Skin epidermis (tissue), 12 donors: Measurements from ENCODE around the gene CRABP1.
"Not testable (repeated sequence)": the region's sequence is repeated elsewhere in the genome, so short reads cannot be mapped to it uniquely, and the experiment has no call there.

Experiments used
- H3K27ac ChIP-seq, 21 experiments: fragments of 200-600 bp; sonication (generic) in 11 of 21; one replicate each; pipeline ENCODE4 v1.5.0; 2020; ENCODE audit warnings: mild to moderate bottlenecking in 3 of 21, inconsistent platforms in 2 of 21, moderate library complexity in 2 of 21
- H3K4me3 ChIP-seq, 7 experiments: fragments of 200-600 bp; sonication (generic) in 2 of 7; one replicate each; pipeline ENCODE4 v1.5.0; 2020; ENCODE audit warnings: inconsistent platforms in 2 of 7, mild to moderate bottlenecking in 2 of 7, moderate library complexity in 1 of 7

The CRABP1 gene

DNA sequence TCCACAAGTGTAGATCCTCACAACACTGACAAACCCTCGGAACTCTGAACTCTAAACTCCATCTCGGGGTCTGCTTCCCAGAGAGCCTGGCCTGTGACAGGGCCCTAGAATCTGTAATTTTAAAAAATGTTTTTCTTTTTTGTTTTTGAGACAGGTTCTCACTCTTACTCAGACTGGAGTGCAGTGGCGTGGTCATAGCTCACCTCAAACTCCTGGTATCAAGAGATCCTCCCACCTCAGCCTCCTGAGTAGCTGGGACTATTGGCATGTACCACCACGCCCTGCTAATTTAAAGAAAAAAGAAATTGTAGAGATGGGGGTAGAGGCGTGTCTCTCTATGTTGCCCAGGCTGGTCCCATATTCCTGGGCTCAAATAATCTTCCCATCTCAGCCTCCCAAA lies 26.2 kb downstream of the CRABP1 start:
- no peak overlapping the region for H3K4me3 ChIP-seq
- no peak overlapping the region for H3K27ac ChIP-seq

DNA sequence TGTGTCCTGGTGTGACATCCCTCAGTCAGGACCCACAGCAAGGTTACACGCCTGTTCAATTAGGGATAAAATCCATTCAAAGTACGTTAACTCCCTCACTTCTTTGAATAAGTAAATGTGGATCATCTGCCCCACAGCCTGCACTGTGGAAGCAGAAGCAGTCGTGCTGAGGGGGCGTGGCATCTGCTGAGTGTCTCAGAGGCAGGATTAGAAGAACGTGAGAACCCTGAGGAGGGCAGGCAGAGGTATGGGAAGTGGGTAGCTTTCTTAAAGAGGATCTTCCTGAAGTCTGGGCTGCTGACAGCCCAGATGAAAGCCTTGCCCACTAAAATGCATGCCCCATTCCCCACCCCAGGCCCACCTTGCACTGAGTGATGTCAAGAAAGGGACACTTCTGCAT lies 28.5 kb downstream of the CRABP1 start:
- Histone ChIP-seq H3K4me3 (no peak overlapping the region), H3K27ac (no peak overlapping the region)

GRCh38 chr15:78369161-78369560 lies 29.0 kb downstream of the CRABP1 start:
- no peak overlapping the region for H3K4me3 ChIP-seq
- no peak overlapping the region for H3K27ac ChIP-seq

DNA sequence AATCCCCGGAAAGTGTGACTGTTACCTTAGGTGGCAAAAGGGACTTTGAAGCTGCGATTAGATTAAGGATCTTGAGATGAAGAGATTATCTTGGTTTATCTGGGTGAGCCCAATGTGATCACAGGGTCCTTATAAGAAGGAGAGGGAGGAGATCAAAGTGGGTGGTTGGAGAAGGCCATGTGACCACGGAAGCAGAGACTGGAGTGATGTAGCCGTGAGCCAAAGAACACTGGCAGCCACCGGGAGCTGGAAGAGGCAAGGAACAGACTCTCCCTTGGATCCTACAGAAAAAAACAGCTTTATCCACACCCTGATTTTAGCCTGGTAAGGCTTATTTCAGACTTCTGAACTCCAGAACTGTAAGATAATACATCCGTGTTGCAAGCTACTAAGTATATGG lies 29.9 kb downstream of the CRABP1 start:
- Histone ChIP-seq H3K27ac (no peak overlapping the region), H3K4me3 (no peak overlapping the region)

- H3K4me3 ChIP-seq = no peak overlapping the region
- H3K27ac ChIP-seq = no peak overlapping the region
These were observed 32.7 kb downstream of the CRABP1 start for GRCh38 chr15:78372880-78373279.

GRCh38 chr15:78374436-78375393 lies 34.6 kb downstream of the CRABP1 start:
- Histone ChIP-seq H3K4me3 (no peak overlapping the region), H3K27ac (no peak overlapping the region)

DNA sequence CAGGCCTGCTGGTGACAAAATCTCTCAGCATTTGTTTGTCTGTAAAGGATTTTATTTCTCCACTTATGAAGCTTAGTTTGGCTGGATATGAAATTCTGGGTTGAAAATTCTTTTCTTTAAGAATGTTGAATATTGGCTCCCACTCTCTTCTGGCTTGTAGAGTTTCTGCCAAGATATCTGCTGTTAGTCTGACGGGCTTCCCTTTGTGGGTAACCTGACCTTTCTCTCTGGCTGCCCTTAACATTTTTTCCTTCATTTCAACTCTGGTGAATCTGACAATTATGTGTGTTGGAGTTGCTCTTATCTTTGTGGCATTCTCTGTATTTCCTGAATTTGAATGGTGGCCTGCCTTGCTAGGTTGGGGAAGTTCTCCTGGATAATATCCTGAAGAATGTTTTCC lies 40.0 kb downstream of the CRABP1 start:
- not testable (repeated sequence) for H3K4me3 ChIP-seq, H3K27ac ChIP-seq

DNA sequence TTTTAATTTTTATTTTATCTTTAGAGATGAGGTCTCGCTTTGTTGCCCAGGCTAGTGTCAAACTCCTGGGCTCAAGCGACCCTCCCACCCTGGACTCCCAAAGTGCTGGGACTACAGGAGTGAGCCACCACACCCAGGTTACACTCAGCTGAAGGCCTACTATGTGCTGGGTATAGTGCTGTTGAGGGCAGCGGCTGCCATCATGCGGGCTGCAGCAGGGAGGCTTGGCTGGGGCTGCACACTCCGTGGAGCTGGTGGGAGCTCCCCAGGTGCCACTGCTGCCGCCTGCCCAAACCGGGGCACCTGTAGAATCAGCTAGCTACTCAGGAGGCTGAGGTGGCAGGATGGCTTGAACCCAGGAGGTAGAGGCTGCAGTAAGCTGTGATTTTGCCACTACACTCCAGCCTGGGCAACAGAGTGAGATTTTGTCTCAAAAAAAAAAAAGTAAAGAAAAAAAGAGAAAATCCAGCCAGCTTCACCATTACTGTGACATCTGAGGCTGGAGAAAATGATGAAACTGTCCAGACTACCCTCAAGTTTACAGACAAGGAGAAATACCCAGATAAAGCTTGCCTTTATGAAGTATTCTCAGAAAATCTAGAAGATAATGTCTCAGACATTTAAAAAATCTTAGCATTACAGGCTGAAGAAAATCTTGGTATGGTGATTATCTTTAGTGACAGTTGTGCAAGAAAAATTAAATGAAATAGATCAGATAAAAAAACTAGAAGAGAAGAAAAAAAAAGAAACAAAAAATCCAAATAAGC lies 42.1 kb downstream of the CRABP1 start:
- no peak overlapping the region for H3K4me3 ChIP-seq
- no peak overlapping the region for H3K27ac ChIP-seq

DNA sequence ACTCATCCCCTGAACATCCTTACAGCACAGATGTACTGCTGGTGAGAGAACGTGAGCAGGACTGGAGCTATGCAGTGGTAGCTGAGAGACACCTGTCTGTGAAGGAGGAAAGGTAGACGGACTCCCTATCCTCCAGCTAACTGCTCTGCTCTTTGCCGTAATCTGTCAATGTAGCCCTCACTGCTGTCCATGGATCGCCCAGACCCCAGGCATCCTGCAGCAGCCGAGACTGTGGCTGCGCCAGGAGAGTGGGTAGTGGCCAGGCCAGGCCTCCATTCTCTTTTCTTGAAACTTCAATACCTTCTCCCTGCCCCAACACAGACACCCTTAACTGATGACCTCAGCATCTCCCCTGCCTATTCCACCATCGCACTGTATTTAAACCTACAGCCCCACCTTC lies 44.5 kb downstream of the CRABP1 start:
- H3K27ac ChIP-seq = no peak overlapping the region
- no peak overlapping the region for H3K4me3 ChIP-seq

GRCh38 chr15:78387246-78388037 lies 47.3 kb downstream of the CRABP1 start:
- Histone ChIP-seq H3K27ac (no peak overlapping the region), H3K4me3 (no peak overlapping the region)

- no peak overlapping the region for H3K4me3 ChIP-seq
- peak overlapping the region in 4 of 21 experiments; percentile 6 to 64 (median 32) for H3K27ac ChIP-seq
These were observed 48.7 kb downstream of the CRABP1 start for GRCh38 chr15:78388865-78389264.

- Histone ChIP-seq H3K4me3 (no peak overlapping the region), H3K27ac (peak overlapping the region in 9 of 21 experiments; percentile 3 to 71 (median 40))
These were observed 49.2 kb downstream of the CRABP1 start for GRCh38 chr15:78389322-78389721.

DNA sequence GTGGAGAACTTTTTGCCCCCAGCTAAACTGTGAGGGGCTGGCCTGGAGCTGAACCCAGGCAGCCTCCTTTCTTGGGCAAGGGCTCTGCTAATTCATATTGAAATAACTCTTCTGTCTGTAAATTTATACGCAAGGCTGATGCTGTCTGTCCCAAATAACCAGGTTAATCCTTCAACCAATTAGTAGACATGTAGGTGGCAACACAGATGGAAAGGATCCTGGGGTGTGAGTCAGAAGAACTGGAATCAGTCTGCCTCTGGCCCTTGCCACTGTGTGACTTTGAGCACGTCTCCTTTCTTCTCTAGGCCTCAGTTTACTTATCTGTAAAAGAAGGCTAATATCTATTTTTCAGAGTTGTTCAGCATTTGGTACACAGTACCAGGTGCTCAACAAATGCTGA lies 49.6 kb downstream of the CRABP1 start:
- peak overlapping the region in 11 of 21 experiments; percentile 3 to 71 (median 32) for H3K27ac ChIP-seq
- H3K4me3 ChIP-seq = no peak overlapping the region

- H3K4me3 ChIP-seq = no peak overlapping the region
- H3K27ac ChIP-seq = peak overlapping the region in 7 of 21 experiments; percentile 15 to 71 (median 57)
These were observed 50.1 kb downstream of the CRABP1 start for GRCh38 chr15:78390242-78390641.

DNA sequence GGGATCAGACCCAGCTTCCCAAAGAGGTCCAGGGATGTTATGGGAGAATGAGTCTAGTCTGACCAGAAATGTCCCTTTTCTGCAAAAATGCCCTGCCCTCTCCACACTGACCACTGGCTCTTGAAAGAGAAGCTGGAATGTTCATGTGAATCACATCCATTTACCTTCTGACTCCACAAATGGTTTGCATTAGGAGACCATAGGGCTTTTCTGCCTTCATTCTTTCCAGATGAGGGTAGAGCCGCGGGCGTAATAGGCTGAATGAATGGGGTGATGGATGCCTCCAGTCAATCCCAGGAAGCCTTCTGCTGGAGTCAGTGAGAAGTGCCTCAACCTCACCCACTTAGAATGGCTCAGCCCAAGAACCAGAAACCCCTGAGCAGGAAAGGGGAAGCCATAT lies 50.7 kb downstream of the CRABP1 start:
- Histone ChIP-seq H3K27ac (peak overlapping the region in 2 of 21 experiments; percentile 71), H3K4me3 (no peak overlapping the region)

DNA sequence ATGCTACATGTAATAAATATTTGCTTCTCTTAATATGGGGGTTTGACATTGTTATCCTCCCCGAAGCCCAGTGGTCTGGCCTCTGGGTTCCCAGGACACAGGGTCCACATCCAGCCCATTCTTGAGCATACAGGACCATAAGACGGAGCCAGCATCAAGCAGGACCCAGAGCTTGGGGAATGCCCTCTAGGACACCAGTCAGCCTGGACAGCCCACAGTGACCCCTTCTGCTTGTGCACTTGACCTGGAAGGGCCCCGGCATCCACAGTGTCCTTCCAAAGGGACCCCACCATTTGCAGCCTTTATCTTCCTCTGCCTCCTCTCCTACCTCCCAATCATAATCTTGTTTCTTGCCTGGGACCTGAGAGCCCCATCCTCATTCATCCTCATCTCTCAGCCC lies 51.6 kb downstream of the CRABP1 start:
- Histone ChIP-seq H3K4me3 (no peak overlapping the region), H3K27ac (no peak overlapping the region)

GRCh38 chr15:78392430-78392829 lies 52.3 kb downstream of the CRABP1 start:
- H3K4me3 ChIP-seq = no peak overlapping the region
- no peak overlapping the region for H3K27ac ChIP-seq

GRCh38 chr15:78393137-78393536 lies 53.0 kb downstream of the CRABP1 start:
- H3K4me3 ChIP-seq = no peak overlapping the region

GRCh38 chr15:78394026-78394425 lies 53.9 kb downstream of the CRABP1 start:
- H3K4me3 ChIP-seq = no peak overlapping the region
- H3K27ac ChIP-seq = no peak overlapping the region

More at GRCh38 chr15:78393137-78393536, 53.0 kb downstream of the CRABP1 start:
- no peak overlapping the region for H3K27ac ChIP-seq
